Skeletal muscle tissue (tissue), 4 donors: ENCODE data around the gene STX5. TPM values are rescaled to one million over a fixed set of nuclear protein-coding genes. Genes with fewer than 3 reads are reported as not detected.

Source experiments
- H3K27ac ChIP-seq: one replicate; pipeline ENCODE4 v1.7.0; 2013; ENCODE audit warnings: mild to moderate bottlenecking, low read depth, low read length, inconsistent platforms
- H3K27me3 ChIP-seq, 3 donors: one replicate each; pipeline ENCODE4 v1.7.0; 2013; ENCODE audit warnings: low read length in 3 of 3; ENCODE audit not compliant: control insufficient read depth in 3 of 3, insufficient read depth in 3 of 3
- H3K36me3 ChIP-seq, 3 donors: one replicate each; pipeline ENCODE4 v1.7.0; 2013; ENCODE audit warnings: low read length in 3 of 3; ENCODE audit not compliant: control insufficient read depth in 3 of 3, insufficient read depth in 3 of 3
- H3K4me1 ChIP-seq, 3 donors: one replicate each; pipeline ENCODE4 v1.7.0; 2013; ENCODE audit warnings: low read length in 3 of 3, mild to moderate bottlenecking in 3 of 3; ENCODE audit not compliant: control insufficient read depth in 3 of 3, insufficient read depth in 3 of 3
- H3K4me3 ChIP-seq, 3 donors: one replicate each; pipeline ENCODE4 v1.7.0; 2013; ENCODE audit warnings: low read length in 3 of 3
- H3K9ac ChIP-seq, 3 donors: one replicate each; pipeline ENCODE4 v1.7.0; 2013; ENCODE audit warnings: low read length in 3 of 3, mild to moderate bottlenecking in 3 of 3, moderate library complexity in 2 of 3, low read depth in 1 of 3
- H3K9me3 ChIP-seq, 3 donors: one replicate each; pipeline ENCODE4 v1.7.0; 2013; ENCODE audit warnings: low read length in 3 of 3; ENCODE audit not compliant: control insufficient read depth in 3 of 3
- total RNA-seq: library from RNA; depleted of rRNA; stranded (reverse); fragments of >200 nt; gene quantifications from one replicate; pipeline ENCODE4 v1.2.3, GENCODE V29; 2014
- donor health status: Osteomylitis.

Gene STX5
- total RNA-seq, 1 donor from 2014 or later: 33.9 TPM

DNA sequence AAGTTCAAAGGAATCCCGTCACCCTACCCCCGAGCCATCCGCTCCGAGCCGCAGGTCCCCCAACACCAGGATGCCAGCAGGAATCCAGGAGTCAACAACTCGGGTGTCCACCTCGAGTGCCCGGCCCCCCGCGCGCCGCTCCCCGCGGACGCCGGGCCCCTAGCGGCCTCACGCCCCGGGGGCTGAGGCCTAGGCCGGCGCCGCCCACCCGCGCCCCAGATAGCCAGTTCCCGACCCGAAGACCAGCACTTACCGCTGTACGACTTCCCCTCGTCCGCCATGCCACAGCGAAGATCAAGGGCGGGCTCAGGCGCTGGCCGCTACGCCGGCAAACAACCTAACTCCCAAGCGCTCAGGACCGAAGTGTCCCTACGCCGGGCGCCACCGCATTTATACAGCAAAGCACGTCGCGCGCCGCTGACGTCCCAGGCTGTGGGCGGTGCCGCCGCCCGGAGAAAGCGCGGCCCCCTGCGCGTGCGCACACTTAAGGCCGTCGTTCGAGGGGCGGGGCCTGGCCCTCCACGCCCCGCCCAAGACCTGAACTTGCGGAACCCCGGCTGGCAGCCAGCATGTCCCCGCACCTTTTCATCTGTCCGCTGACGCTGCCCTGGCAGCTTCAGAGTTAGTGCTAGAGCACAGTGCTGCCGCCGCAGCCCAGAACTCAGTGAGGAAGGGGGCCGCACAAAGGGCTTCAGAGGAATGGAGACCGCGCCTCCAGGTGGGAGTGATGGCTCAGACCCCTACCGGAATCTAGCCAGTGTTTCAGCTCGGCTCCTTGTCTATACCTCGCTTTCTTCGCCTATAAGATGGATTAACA lies 26.6 kb downstream of the STX5 start, which contains the start of gene NXF1:
Gene NXF1 (minus strand): TSS at position 365 of the 817 bp plus-strand sequence. CDS start 84 bp downstream, at position 281.
- H3K9me3 ChIP-seq: no peaks in the 10 kb centered on the region
- H3K4me3 ChIP-seq: peak within 1 kb of the TSS; percentile 88 to 94 (median 89)
- H3K36me3 ChIP-seq: peaks cover 28 to 32% (median 31%) of the 10 kb centered on the region in 3 donors
- peaks cover 22 to 28% (median 26%) of the 10 kb centered on the region in 3 donors for H3K4me1 ChIP-seq
- H3K27ac ChIP-seq: peak within 1 kb of the TSS; percentile 97
- no peaks in the 10 kb centered on the region for H3K27me3 ChIP-seq
- H3K9ac ChIP-seq: peak within 1 kb of the TSS; percentile 95 to 97 (median 96)

GRCh38 chr11:62804310-62805075 lies 27.4 kb downstream of the STX5 start:
- Histone ChIP-seq H3K4me3 (peak overlapping the region; percentile 88 to 94 (median 89)), H3K36me3 (peaks cover 36 to 40% (median 39%) of the 10 kb centered on the region in 3 donors), H3K9ac (peak overlapping the region; percentile 95 to 96 (median 96)), H3K27ac (peak overlapping the region; percentile 97), H3K27me3 (no peaks in the 10 kb centered on the region), H3K4me1 (peaks cover 22 to 28% (median 26%) of the 10 kb centered on the region in 3 donors), H3K9me3 (no peaks in the 10 kb centered on the region)

- no peak overlapping the region for H3K27ac ChIP-seq
- no peak overlapping the region for H3K9ac ChIP-seq
- no peaks in the 10 kb centered on the region for H3K27me3 ChIP-seq
- H3K9me3 ChIP-seq: no peaks in the 10 kb centered on the region
- peaks cover 66 to 73% (median 66%) of the 10 kb centered on the region in 3 donors for H3K36me3 ChIP-seq
- no peak overlapping the region for H3K4me3 ChIP-seq
- peaks cover 12 to 18% (median 18%) of the 10 kb centered on the region in 3 donors for H3K4me1 ChIP-seq
Observed at GRCh38 chr11:62801071-62801470, 30.8 kb downstream of the STX5 start.

DNA sequence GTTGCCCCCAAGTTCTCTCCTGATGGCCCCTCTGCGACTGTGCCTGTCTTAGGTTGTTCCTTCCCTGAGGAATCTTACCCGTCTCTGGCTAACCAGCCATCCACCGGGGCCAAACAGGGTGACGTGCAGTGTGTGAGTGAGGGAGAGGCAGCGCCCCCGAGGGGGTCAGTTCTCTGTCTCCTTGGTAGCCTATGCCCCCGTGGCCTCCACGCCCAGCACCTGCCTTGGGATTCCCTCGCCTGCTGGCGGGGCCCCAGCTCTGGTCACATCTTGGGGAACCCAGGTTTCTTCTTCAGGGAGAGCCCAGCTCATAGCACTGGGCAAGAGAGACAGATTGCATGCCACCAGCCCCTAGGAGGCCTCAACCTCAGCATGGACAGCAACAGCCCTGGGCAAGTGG lies 32.4 kb downstream of the STX5 start:
- H3K4me3 ChIP-seq: no peak overlapping the region
- peaks cover 78 to 87% (median 81%) of the 10 kb centered on the region in 3 donors for H3K36me3 ChIP-seq
- peak overlapping the region in 1 of 3 donors; percentile 25 for H3K9ac ChIP-seq
- no peaks in the 10 kb centered on the region for H3K9me3 ChIP-seq
- H3K4me1 ChIP-seq: peaks cover 10 to 13% (median 13%) of the 10 kb centered on the region in 3 donors
- H3K27ac ChIP-seq: no peak overlapping the region
- no peaks in the 10 kb centered on the region for H3K27me3 ChIP-seq

GRCh38 chr11:62796281-62796680 lies 35.6 kb downstream of the STX5 start:
- Histone ChIP-seq H3K27ac (no peak overlapping the region), H3K27me3 (no peaks in the 10 kb centered on the region), H3K4me3 (no peak overlapping the region), H3K9ac (no peak overlapping the region), H3K9me3 (no peaks in the 10 kb centered on the region), H3K36me3 (peaks cover 73 to 83% (median 77%) of the 10 kb centered on the region in 3 donors), H3K4me1 (peaks cover 9 to 12% (median 12%) of the 10 kb centered on the region in 3 donors)

DNA sequence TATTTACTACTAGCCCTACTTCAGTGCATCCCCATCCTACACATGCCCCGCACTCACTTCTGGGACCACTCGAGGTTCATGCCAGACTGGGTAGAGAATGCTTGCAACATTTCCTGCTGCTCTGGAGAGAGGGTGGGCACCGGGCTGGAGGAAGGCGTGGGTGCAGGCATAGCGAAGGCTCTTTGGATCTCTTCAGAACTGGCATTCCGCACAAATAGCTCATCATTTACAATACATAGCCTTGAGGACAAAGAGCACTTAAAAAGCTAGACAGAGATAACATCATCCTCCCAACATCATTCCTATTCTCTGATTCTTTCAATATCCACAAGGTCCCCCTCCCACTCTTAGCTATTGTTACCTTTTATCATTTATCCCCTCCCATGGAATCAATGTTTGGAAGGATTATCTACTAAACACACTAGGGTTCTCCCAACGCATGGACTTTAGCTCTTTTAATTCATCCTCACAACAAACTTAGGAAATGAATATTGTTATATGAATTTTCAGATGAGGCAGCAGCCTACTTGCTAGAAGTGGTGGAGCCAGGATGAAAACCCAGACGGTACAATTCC lies 37.6 kb downstream of the STX5 start:
- Histone ChIP-seq H3K9me3 (no peaks in the 10 kb centered on the region), H3K27me3 (no peaks in the 10 kb centered on the region), H3K4me1 (peaks cover 15 to 31% (median 28%) of the 10 kb centered on the region in 3 donors), H3K9ac (no peak overlapping the region), H3K27ac (no peak overlapping the region), H3K4me3 (no peak overlapping the region), H3K36me3 (peaks cover 60 to 73% (median 73%) of the 10 kb centered on the region in 3 donors)

DNA sequence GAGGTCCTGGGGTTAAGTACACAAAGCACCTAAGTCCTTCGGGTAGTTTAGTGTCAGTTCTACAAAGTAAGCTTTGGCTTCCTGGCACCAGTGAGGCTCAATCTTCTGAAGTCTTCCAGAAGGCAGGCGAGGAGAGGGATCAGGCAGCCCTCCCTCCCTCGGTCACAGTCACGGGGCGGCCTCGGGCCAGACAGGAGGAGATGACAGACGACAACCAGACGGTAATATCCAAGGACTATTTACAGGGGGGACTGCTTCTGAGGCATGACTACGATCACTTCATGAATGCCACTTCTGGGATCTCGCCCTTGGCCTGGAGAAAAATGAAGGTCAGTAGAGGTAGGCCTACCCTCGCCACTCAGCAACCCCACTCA lies 39.7 kb downstream of the STX5 start:
- no peaks in the 10 kb centered on the region for H3K9me3 ChIP-seq
- peak overlapping the region; percentile 43 to 97 (median 87) for H3K9ac ChIP-seq
- H3K27me3 ChIP-seq: no peaks in the 10 kb centered on the region
- H3K27ac ChIP-seq: peak overlapping the region; percentile 37
- peak overlapping the region; percentile 85 to 94 (median 91) for H3K4me3 ChIP-seq
- peaks cover 29 to 51% (median 36%) of the 10 kb centered on the region in 3 donors for H3K4me1 ChIP-seq
- H3K36me3 ChIP-seq: peaks cover 52 to 62% (median 59%) of the 10 kb centered on the region in 3 donors

DNA sequence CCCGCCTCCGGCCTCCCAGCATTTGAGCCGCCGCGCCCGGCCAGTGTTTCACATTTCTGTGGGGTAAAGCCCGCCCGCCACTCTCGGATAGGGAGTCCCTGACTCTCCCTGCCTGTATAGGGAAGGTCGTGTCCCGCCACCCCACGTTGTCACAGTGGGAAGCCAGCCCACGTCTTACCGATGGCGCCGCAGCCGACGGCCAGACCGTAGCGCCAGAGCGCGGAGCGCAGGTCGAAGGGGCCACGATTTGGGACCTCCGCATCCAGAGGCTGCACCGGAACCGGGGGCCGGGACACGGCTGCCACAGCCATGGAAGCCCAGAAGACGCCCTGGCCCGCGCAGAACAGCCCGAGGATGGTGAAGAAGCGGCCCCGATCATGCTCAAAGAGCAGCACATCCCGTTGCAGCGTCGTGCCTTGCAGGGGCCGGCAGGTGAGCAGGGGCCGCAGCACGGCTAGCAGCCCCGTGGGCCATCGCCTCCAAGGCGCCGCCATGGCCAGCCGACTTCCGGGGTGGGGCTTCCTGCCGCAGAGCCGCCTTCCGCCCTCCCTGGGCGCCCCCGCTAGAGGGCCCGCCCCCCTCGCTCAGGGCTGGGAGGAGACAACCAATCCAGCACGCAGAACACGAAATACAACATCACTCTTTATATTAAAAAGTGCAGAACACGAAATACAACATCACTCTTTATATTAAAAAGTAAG lies 40.2 kb downstream of the STX5 start, which contains the start of gene TMEM223:
Gene TMEM223 (minus strand): TSS at position 506 of the 701 bp plus-strand sequence. CDS start 12 bp downstream, at position 494.
- Histone ChIP-seq H3K9ac (peak within 1 kb of the TSS; percentile 85 to 97 (median 87)), H3K27ac (peak within 1 kb of the TSS; percentile 75), H3K4me3 (peak within 1 kb of the TSS; percentile 85 to 94 (median 91)), H3K4me1 (peaks cover 29 to 52% (median 36%) of the 10 kb centered on the region in 3 donors), H3K9me3 (no peaks in the 10 kb centered on the region), H3K27me3 (no peaks in the 10 kb centered on the region), H3K36me3 (peaks cover 49 to 57% (median 54%) of the 10 kb centered on the region in 3 donors)

DNA sequence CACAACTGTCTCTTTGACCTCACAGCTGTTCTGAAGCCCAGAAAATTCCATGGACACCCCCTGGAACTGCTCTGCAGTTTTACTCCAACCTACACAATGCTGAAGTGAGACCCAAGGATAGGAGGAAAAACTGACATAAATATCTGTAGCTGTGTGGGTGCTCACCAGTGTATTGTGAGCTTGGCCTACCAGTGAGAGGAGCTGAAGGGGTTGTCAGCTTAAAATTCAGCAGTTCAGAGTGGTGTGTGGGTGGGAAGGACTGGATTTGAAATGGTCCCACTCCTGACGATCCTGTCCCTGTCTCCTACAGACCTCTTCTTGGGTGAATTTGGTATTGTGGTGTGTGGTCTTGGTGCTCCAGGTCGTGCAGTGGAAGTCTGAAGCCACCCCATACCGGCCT lies 42.3 kb downstream of the STX5 start:
- Histone ChIP-seq H3K9me3 (no peaks in the 10 kb centered on the region), H3K27me3 (no peaks in the 10 kb centered on the region), H3K4me1 (peaks cover 38 to 64% (median 44%) of the 10 kb centered on the region in 3 donors), H3K9ac (no peak overlapping the region), H3K27ac (no peak overlapping the region), H3K4me3 (no peak overlapping the region), H3K36me3 (peaks cover 31 to 38% (median 34%) of the 10 kb centered on the region in 3 donors)
